ENCODE measurements around the gene CIB2.

CIB2 gene

DNA sequence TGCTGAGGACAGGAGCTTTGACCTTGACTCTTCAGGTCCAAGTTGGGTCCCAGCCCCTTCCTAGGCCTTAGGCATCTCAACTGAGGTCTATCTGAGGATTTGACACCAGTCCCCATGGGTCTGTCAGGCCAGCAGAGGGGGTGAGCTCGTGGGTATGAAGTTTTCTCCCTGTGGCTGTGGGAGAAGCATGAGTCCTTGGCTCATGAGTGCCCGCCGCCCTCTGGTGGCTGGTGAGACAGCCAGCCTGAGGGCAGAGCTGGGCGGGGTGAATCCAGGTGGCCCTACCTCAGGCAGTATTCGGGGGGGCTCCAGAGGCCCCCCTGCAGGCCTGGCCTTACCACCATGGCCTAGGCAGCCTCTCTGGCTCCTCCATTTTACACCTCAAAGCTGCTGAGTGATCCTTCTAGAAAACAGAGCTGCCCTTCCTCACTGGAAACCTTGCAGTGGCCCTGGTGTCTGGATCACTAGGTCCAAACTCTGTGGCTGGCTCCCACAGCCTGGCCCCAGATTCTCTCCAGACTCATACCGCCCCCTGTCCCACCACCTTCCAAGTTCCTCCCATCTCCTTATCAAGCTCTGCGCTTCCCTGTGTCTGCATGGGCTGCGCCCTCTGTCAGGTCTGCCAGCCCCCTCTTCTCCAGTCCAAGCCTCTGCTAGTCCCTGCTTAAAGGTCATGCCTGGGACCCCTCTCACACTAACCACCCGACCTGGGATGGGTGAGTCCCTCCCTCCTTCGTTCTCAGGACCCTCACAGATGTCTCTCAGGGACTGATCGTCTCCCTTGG, 22.8 kb downstream of the CIB2 start:
- peak; percentile 79 for DNase-seq (ENCODE audit: low spot score)

DNA sequence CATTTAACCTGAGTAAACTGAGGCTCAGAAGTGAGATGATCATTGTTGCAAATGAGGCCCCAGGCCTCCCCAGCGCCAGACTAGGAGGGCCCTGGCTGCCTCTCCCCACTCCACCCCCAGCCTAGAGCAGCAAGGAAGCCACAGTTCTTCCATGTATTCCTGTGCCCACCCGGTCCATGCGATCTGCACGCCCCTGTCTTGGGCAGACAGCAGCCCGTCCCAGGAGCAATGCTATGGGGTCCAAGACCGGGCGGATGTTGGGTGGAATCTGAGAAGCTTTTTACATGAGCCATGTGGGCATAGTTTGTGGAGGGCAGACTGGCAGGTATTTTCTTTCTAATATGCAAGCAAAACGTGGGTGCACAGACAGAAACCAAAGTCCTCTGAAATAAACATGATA, 23.8 kb downstream of the CIB2 start:
- no peak for DNase-seq (ENCODE audit: low spot score)

DNA sequence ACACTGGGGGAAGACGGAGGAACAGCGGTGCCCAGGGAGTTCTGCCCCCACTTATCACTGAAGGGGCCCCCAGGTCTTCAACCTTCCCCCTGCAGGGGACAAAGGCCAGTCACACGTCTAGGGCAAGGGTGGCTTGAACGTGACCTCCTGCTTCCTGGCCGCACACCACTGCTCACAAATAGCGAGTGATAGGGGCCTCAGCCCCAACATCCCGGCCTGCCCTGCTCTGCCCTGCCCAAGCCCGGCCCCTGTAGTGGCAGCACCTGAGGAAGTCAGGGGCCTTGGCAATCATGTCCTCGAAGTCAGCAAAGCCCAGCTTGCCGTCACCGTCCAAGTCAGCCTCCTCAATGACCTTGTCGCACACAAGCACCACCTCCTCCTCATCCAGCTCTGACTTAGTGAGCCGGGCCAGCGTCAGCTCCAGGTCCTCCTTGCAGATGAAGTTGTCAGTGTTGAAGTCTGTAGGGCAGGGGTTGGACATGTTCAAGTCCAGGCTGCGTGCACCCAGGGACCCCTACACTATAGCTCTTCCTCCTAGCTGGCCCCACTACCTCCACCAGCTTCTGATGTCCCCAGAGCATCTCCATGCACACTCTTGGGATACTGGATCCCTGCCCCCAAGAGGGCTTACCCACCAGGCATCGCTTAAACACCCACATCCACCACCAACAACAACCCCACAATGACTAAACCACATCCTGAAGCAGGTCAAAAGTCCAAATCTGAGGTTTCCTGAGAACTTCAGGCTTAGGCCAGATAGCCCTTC, 25.6 kb downstream of the CIB2 start:
- no peak for DNase-seq (ENCODE audit: low spot score)

- DNase-seq (ENCODE audit: low spot score) = no peak
These were observed 26.4 kb downstream of the CIB2 start for GRCh38 chr15:78104566-78105475.

- no peak for DNase-seq (ENCODE audit: low spot score)
These were observed 27.1 kb downstream of the CIB2 start for GRCh38 chr15:78104119-78104479.

GRCh38 chr15:78103406-78104118, 27.7 kb downstream of the CIB2 start:
- no peak for DNase-seq (ENCODE audit: low spot score)

DNA sequence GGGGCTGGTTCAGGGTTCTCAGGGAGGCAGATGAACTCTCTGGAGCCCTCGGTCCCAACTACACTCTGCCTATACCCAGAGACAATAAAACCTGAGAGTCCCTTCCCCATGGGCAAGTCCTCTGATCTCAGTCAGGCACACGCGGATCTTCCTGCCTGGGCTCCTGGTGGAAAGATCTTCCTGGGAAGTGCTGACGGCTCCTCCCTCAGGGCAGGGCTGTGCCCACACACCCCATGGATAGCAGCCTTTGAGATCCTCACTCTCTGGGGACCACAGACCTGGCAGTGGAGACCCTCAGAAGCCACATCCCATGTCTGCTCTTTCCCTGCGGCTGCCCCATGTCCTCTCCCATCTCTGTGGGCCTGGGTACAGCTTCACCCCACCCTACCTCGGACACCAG, 28.5 kb downstream of the CIB2 start:
- no peak for DNase-seq (ENCODE audit: low spot score)

- no peak for DNase-seq (ENCODE audit: low spot score)
These were observed 29.0 kb downstream of the CIB2 start for GRCh38 chr15:78102211-78102610.

- no peak for DNase-seq (ENCODE audit: low spot score)
These were observed 29.7 kb downstream of the CIB2 start for GRCh38 chr15:78101423-78102105.

- no peak for DNase-seq (ENCODE audit: low spot score)
These were observed 30.4 kb downstream of the CIB2 start for GRCh38 chr15:78100886-78101285.

DNA sequence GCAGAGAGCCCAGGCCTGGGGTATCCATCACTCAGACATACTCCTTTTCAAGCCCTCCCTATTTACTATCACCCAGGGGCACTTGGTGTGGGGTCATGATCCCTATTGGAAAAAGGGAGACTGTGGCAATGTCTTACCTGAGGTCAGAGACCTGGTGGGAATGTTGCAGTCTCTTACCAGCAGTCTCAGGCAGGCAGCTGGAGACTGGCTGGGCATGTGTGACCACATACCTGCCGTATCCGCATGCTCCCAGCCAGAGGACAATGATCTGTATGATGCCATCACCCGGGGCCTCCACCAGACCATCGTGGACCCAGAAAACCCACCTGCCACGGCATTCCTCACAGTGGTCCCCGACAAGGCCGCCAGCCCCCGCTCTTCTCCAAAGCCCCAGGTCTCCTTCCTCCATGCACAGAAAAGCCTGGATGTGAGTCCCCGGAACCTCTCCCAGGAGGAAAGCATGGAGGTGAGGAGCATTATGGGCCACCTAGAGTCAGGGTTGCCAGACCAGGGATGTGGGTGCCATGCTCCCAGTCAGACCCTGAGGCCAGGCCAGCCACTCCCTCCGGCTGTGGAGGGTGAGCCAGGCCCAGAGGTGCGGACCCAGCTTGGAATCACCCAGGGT, 33.0 kb downstream of the CIB2 start:
- DNase-seq (ENCODE audit: low spot score) = no peak

DNA sequence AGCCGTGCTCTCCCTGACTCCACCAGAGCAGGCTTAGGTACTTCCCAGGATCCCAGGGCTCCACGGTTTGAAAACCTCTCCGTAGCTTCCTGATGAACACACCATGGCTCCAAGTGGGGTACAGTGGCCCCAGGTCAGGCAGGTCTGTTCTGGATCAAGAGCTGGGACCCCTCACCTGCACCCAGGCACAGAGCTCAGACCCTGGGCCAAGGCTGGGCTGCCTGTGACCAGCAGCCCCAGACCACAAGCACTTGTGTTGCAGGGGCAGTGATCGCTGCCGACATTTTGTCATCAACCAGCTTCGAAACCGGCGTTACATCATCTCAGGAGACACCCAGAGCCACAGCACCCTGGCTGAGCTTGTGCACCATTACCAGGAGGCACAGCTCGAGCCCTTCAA, 33.6 kb downstream of the CIB2 start:
- DNase-seq (ENCODE audit: low spot score) = no peak

DNA sequence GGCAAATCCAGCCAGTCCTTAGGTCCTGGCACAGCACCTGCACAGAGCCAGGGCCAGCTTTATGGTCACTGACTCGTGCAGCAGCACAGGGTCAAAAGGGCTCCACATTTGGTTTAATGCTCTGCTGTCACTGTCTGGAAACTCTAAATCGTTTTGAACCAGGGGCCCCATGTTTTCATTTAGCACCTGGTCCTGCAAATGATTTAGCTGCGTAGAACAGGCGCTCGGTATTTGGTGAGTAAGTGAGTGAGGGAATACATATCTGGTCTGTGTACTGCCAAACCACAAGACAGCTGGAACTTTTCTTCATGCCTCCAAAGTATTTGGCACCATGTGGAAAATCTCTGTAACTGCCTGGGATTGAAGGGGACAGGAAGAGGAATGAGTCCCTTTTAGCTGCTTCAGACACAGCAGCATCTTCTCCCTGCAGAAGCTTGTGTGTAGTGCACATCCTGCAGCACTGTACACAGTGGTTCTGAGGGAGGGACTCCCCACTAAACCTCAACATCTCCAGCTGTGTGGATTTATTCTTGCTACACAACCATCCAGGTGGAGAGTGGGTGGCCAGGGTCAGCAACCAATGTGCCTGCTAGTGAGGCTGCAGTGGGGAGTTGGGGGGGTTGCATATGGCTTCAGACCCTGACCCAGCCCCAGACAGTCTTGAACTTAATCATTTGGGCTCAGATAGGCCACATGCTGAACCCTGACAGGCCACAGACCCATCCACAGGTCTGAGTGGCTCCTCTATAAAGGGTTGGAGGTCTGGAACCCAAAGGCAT, 37.8 kb downstream of the CIB2 start:
- DNase-seq (ENCODE audit: low spot score) = no peak

- DNase-seq (ENCODE audit: low spot score) = no peak
These were observed 38.8 kb downstream of the CIB2 start, which contains the start of gene SH2D7 for GRCh38 chr15:78092261-78093041. TSS of gene SH2D7 (plus strand) at chr15:78092561. CDS start at chr15:78092585, 24 bp downstream.

GRCh38 chr15:78090422-78091063, 40.7 kb downstream of the CIB2 start:
- DNase-seq (ENCODE audit: low spot score) = no peak

DNA sequence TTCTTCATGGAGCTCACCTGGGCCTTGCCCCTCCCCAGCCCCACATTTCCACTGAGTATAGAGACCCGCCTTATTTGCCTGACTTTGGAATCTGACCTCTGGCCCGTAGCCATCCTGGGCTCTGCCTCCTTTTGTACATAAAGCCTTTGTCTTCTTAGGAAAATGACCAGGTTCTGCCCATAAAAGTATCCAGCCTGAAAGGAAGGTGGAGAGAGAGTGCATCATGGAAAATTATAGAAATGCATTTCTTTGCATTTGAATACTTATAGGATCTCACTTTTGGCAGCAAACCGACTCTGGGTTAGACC, 42.5 kb downstream of the CIB2 start:
- no peak for DNase-seq (ENCODE audit: low spot score)

- no peak for DNase-seq (ENCODE audit: low spot score)
These were observed 43.1 kb downstream of the CIB2 start for GRCh38 chr15:78087951-78088772.
